ENCODE data around the gene PIP5K1A. TPM values are rescaled to one million over a fixed set of nuclear protein-coding genes. Genes with fewer than 3 reads are reported as not detected.

PIP5K1A gene
- total RNA-seq, 4 donors from 2014 or later = 46.7 to 78.2 (median 59.4) TPM

DNA sequence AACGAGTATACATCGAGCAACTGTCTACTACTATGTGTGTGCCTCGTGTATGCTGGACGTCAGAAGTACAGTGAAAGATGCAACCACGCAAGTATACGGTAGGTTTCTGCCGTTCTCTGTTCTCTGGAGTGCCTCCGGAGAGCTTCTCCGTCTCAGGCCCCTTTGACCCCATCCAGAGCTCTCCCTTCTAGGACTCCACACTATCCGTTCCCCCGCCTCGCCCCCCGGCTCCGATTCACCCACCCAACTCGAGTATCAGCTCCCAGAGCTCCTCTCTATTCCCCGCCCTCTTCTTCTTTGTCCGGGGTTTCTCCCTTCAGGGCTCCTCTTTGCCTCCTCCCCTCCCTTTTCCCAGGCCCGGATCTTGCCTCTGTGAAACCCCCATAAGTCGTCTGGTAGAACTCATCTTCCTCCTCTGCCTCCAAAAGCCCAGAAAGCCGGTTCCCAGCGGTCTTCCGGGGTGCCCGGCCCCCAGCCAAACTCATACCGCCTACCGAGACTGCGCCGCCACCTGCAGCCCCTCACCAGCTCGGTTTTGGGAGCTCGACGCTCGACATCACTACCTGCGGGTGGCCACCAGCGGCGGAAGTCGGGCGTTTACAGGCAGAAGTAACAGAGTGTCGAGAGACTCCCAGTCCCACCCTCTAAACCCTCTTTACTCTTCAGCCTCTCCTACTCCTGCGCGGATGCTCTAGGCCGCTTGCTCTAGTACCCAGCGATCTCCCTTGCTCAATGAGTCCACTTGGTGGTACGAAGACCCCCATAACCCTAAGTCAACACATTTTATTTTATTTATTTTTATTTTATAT lies 8.5 kb upstream of the PIP5K1A start, which contains the start of gene VPS72:
VPS72 (minus strand) TSS at position 561 of the 809 bp plus-strand sequence; CDS start at position 485, 76 bp downstream.
- Histone ChIP-seq H3K27me3 (no peaks in the 10 kb centered on the region), H3K27ac (peak within 1 kb of the TSS; percentile 85 to 93 (median 90)), H3K4me1 (peaks cover 16 to 36% (median 21%) of the 10 kb centered on the region in 4 donors), H3K9me3 (no peaks in the 10 kb centered on the region), H3K36me3 (peaks cover 0 to 8% (median 4%) of the 10 kb centered on the region in 4 donors), H3K4me3 (peak within 1 kb of the TSS; percentile 67 to 94 (median 86))
- WGBS, 2 donors (ENCODE audit: low coverage in 1 of 2) = 0 to 1% methylated on average over 25 to 42 of the region's 42 CpGs
- peak; percentile 90 for DNase-seq
- intact Hi-C loops (cut with DNase I; ENCODE audit: low total_unique reads) (no loop called here), in situ Hi-C loops (cut with MboI; ENCODE audit: low pct_ligation_motif_present in 1 of 4, low pct_unique_long_range_greater_than_20kb in 1 of 4, low sequenced_read_pairs in 3 of 4) (no loop called here)
- TF ChIP-seq EP300 (IDR thresholded peaks at IDR 0.05; ENCODE audit: low read depth) = no peak
- TF ChIP-seq POLR2AphosphoS5 (IDR thresholded peaks at IDR 0.05) = peak; percentile 76 to 86 (median 84)
- TF ChIP-seq, protein P1, sequence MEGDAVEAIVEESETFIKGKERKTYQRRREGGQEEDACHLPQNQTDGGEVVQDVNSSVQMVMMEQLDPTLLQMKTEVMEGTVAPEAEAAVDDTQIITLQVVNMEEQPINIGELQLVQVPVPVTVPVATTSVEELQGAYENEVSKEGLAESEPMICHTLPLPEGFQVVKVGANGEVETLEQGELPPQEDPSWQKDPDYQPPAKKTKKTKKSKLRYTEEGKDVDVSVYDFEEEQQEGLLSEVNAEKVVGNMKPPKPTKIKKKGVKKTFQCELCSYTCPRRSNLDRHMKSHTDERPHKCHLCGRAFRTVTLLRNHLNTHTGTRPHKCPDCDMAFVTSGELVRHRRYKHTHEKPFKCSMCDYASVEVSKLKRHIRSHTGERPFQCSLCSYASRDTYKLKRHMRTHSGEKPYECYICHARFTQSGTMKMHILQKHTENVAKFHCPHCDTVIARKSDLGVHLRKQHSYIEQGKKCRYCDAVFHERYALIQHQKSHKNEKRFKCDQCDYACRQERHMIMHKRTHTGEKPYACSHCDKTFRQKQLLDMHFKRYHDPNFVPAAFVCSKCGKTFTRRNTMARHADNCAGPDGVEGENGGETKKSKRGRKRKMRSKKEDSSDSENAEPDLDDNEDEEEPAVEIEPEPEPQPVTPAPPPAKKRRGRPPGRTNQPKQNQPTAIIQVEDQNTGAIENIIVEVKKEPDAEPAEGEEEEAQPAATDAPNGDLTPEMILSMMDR (IDR thresholded peaks at IDR 0.05) = peak; percentile 20 to 69 (median 31)
- peak; percentile 75 for TF ChIP-seq POLR2A (IDR thresholded peaks at IDR 0.05)

DNA sequence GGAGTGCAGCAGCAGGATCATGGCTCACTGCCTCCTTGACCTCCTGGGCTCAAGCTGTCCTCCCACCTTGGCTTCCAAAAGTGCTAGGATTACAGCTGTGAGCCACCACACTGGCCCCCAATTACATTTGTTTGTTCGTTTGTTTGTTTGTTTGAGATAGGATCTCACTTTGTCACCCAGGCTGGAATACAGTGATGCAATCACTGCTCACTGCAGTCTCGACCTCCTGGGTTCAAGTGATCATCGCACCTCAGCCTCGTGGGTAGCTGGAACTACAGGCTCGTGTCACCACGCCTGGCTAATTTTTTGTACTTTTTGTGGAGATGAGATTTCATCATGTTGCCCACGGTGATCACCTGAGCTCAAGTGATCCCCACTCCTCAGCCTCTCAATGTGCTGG lies 6.3 kb upstream of the PIP5K1A start:
- Histone ChIP-seq H3K4me1 (peaks cover 17 to 41% (median 22%) of the 10 kb centered on the region in 4 donors), H3K27ac (no peak overlapping the region), H3K4me3 (no peak overlapping the region), H3K36me3 (no peaks in the 10 kb centered on the region), H3K9me3 (no peaks in the 10 kb centered on the region), H3K27me3 (no peaks in the 10 kb centered on the region)
- WGBS, 2 donors (ENCODE audit: low coverage in 1 of 2) = 68% methylated on average over 7 of the region's 7 CpGs; no CpG with 5 or more reads in 1 of the 2 donors
- TF ChIP-seq, protein P1 (IDR thresholded peaks at IDR 0.05) = no peak
- TF ChIP-seq EP300 (IDR thresholded peaks at IDR 0.05; ENCODE audit: low read depth) (no peak), POLR2AphosphoS5 (IDR thresholded peaks at IDR 0.05) (no peak), POLR2A (IDR thresholded peaks at IDR 0.05) (no peak)
- in situ Hi-C loops (cut with MboI; ENCODE audit: low pct_ligation_motif_present in 1 of 4, low pct_unique_long_range_greater_than_20kb in 1 of 4, low sequenced_read_pairs in 3 of 4) (no loop called here), intact Hi-C loops (cut with DNase I; ENCODE audit: low total_unique reads) (no loop called here)
- no peak for DNase-seq

DNA sequence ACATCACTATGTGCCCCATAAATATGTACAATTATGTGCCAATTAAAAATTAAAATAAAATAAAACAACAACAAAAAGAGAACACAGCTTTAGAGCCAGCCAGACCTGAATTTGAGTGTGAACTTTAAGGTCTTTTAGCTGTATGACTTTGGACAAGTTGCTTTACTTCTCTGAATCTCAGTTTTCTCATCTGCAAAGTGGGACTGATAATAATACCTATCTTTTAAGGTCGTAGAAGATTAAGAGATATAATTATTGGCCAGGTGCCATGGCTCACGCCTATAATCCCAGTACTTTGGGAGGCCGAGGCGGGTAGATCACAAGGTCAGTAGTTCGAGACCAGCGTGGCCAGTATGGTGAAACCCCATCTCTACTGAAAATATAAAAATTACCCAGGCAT lies 5.0 kb upstream of the PIP5K1A start:
- 50 to 55% methylated on average over 2 to 6 of the region's 6 CpGs for WGBS, 2 donors (ENCODE audit: low coverage in 1 of 2)
- TF ChIP-seq EP300 (IDR thresholded peaks at IDR 0.05; ENCODE audit: low read depth) = no peak
- no peak for TF ChIP-seq POLR2AphosphoS5 (IDR thresholded peaks at IDR 0.05)
- TF ChIP-seq, protein P1 (IDR thresholded peaks at IDR 0.05) = no peak
- TF ChIP-seq POLR2A (IDR thresholded peaks at IDR 0.05) = no peak
- no peaks in the 10 kb centered on the region for H3K9me3 ChIP-seq
- intact Hi-C loops (cut with DNase I; ENCODE audit: low total_unique reads) = no loop called here
- no peak overlapping the region for H3K4me3 ChIP-seq
- in situ Hi-C loops (cut with MboI; ENCODE audit: low pct_ligation_motif_present in 1 of 4, low pct_unique_long_range_greater_than_20kb in 1 of 4, low sequenced_read_pairs in 3 of 4) = no loop called here
- DNase-seq = no peak
- H3K4me1 ChIP-seq = peaks cover 9 to 38% (median 26%) of the 10 kb centered on the region in 4 donors
- H3K27ac ChIP-seq = no peak overlapping the region
- no peaks in the 10 kb centered on the region for H3K36me3 ChIP-seq
- no peaks in the 10 kb centered on the region for H3K27me3 ChIP-seq

DNA sequence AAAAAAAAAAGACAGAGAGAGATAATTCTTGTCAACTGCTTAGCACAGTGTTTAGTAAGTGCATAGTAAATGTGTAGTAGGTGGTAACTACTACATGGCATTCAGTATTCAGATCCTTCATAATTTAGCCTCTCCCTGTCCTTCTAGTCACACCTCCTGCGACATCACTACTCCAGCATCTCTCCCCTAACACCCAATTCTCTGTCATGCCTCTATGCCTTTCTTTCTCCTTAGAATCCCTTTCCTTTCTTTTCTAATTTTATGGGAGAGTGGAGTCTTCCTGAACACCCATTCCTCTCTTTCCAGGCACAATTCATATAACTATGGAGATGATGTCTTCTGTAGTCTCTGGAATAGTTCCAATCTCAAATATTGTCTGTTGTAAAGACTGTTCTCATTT lies 4.5 kb upstream of the PIP5K1A start:
- no peak overlapping the region for H3K27ac ChIP-seq
- H3K36me3 ChIP-seq = no peaks in the 10 kb centered on the region
- H3K4me3 ChIP-seq = no peak overlapping the region
- TF ChIP-seq POLR2AphosphoS5 (IDR thresholded peaks at IDR 0.05) (no peak), EP300 (IDR thresholded peaks at IDR 0.05; ENCODE audit: low read depth) (no peak), POLR2A (IDR thresholded peaks at IDR 0.05) (no peak)
- TF ChIP-seq, protein P1 (IDR thresholded peaks at IDR 0.05) = no peak
- no peak for DNase-seq
- 44 to 75% methylated on average over 1 of the region's 1 CpG for WGBS, 2 donors (ENCODE audit: low coverage in 1 of 2)
- intact Hi-C loops (cut with DNase I; ENCODE audit: low total_unique reads) = no loop called here
- peaks cover 3 to 33% (median 21%) of the 10 kb centered on the region in 4 donors for H3K4me1 ChIP-seq
- H3K27me3 ChIP-seq = no peaks in the 10 kb centered on the region
- in situ Hi-C loops (cut with MboI; ENCODE audit: low pct_ligation_motif_present in 1 of 4, low pct_unique_long_range_greater_than_20kb in 1 of 4, low sequenced_read_pairs in 3 of 4) = no loop called here
- H3K9me3 ChIP-seq = no peaks in the 10 kb centered on the region
